GM12873 (cell line): ENCODE results near the gene QDPR.

Source experiments
- TF ChIP-seq, protein P1 (sequence below): IDR thresholded peaks from 2 replicates; pipeline ENCODE4 v1.5.1; 2012; ENCODE audit warnings: low read depth, mild to moderate bottlenecking, moderate library complexity, low read length, control low read depth; ENCODE audit not compliant: insufficient read depth; ENCODE audit errors: missing control alignments

The QDPR gene

DNA sequence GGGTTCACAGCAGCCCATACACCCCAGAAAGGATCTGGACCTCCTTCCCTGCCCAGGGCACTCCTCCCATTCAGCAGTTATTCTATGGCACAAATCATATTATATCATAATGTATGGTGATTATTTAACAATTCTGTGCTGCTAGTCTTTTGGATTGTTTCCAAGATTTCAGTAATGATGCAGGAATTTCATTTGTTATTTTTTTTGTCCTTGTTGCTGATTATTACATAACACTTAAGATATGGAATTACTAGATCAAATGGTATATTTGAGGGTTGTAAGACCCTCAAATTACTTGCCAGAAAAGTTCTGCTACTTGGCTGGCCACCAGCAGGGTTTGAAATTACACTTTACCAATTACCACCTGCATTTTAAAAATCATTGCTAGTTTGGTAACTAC, 36.4 kb downstream of the QDPR start:
- TF ChIP-seq, protein P1, sequence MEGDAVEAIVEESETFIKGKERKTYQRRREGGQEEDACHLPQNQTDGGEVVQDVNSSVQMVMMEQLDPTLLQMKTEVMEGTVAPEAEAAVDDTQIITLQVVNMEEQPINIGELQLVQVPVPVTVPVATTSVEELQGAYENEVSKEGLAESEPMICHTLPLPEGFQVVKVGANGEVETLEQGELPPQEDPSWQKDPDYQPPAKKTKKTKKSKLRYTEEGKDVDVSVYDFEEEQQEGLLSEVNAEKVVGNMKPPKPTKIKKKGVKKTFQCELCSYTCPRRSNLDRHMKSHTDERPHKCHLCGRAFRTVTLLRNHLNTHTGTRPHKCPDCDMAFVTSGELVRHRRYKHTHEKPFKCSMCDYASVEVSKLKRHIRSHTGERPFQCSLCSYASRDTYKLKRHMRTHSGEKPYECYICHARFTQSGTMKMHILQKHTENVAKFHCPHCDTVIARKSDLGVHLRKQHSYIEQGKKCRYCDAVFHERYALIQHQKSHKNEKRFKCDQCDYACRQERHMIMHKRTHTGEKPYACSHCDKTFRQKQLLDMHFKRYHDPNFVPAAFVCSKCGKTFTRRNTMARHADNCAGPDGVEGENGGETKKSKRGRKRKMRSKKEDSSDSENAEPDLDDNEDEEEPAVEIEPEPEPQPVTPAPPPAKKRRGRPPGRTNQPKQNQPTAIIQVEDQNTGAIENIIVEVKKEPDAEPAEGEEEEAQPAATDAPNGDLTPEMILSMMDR = no peak

DNA sequence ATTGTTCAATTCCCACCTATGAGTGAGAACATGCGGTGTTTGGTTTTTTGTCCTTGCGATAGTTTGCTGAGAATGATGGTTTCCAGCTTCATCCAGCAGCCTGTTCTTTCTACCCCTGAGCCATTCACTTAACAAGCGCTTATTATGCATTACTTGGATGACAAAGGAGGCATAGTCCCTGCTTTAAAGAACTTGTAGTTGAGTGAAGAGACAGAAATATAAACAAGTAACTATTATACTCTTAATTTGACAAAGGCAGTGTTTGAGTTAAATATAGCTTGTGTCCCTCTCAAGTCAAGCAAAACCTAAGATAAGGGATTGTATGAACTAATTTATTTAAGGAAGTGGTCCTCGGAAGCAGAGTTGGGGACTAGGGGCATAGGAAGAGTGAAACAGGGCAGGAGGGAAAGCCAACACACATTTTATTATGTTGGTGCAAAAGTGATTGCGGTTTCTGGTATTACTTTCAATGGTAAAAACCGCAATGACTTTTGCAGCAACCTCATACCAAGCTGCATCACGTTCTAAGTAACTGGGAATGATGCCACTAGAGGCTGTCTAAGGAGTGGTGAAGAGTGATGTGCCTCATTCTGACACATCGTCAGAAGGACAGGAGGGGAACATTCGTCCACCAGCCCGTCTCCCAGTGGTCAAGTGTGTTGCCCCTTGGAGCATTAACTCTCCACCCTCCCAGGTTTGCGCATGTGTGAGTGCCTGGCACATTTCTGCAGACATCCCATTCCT, 41.8 kb downstream of the QDPR start:
- TF ChIP-seq, protein P1 = no peak

DNA sequence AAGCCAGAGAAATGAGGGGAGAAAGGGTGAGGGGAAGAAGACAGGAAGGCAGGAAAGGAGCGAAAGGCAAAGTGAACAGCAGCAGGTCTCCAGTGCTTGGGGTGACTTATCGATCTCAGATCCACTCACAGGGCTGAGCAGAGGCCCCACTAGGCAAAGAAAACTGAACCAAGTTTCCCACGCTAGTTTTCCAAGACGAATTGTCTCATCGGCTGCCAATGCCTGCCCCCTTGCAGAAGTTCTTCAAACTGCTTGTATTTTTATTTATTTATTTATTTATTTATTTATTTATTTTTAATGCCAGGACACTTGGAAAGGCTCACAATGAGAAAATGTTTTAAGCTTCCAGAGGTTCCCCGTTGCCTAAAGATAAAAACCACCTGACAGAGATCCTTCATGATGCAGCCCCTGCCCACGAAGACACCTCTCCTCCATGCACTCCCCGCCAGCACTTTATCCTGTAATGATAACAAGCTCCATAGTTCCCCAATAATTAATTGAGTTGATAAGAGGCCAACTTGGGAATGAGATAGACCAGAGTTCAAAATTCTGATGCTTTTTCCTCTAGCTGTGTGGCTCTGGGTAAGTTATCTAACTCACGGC, 43.2 kb downstream of the QDPR start:
- TF ChIP-seq, protein P1 = peak; percentile 64

DNA sequence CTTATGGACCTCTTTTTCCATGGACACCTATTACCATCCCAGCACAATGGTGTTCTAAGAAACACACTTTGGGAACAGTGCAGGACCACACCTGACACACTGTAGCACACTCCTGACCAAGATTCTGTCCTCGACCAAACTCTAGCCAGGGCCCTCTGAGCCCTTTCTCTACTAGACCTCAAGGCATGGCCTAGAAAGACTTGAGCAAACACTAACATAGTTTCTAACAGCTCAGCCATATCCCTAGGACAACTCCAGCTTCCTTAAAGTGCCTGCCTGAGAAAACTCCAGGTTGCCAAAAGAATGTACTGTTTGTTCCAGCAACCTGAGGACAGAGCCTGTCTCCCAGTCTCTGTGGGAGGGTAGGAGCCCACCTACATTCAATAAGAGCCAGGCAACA, 48.3 kb downstream of the QDPR start:
- TF ChIP-seq, protein P1 = no peak

DNA sequence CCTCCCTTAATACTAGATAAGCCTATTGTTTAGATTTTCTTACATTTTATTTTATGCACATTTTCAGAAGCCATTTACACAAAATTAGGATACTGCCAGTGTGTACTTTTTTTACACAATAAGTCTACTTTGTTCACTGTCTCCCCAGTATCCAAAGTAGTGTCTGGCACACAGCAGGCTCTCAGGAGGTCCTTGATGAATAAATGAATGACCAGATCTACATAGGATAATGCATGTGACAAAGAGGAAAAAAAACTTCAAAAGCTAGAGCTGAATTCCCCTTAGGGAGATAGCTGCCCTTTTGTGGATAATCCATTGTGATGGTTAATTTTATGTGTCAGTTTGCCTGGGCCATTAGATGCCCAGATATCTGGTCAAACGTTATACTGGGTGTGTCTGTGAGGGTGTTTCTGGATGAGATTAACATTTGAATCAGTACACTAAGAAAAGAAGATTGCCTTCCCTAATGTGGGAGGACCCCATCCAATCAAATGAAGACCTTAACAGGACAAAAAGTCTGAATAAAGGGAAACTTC, 61.6 kb downstream of the QDPR start:
- TF ChIP-seq, protein P1 = no peak

DNA sequence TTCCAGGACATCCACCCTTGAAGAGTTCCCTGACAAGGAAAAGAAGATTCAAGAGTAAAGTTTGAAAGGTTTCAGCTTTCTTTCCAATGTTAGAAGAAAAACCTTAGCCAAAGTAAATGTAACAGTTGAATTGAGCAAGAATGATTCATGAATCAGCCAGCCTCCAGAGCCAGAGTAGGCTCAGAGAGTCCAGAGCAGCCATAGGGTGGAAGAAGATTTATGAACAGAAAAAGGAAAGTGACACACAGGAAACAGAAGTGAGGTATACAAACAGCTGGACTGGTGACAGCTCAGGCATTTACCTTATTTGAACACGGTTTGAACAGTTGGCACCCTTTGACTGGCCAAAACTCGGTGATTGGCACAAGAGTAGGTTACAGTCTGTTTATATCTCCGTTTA, 63.2 kb downstream of the QDPR start:
- TF ChIP-seq, protein P1 = no peak

DNA sequence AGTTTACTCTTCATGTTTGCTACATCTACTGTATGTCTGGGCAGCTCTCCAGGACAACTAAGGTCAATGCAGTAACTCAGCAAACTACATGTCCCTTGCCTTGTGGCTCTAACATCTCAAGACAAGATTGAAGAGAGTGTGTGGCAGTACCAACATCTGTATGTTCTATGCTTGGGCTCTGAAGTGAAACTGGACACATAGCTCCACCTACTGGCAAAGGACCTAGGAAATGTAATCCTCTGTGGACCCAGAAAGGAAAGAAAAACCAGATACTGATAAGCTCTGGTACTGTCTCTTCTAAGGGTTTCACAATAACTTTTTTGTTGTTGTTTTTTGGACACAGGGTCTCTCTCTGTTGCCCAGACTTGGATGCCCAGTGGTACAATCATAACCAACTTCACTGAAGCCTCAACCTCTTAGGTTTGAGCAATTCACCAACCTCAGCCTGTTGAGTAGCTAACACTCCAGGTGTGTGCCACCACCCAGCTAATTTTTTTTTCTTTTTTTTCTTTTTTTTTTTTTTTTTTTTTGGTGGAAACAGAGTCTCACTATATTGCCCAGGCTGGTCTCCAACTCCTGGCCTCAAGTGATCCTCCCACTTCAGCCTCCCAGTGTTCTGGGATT, 64.1 kb downstream of the QDPR start:
- TF ChIP-seq, protein P1 = peak; percentile 77
